Gastrocnemius medialis (tissue), 4 donors: ENCODE measurements around the gene IFNA4.
"Not testable (repeated sequence)": the region's sequence is repeated elsewhere in the genome, so short reads cannot be mapped to it uniquely, and the experiment has no call there.

Experiments used
- CTCF ChIP-seq, 5 experiments: fragments of 450-650 bp in 3 of 5; fragments of 200-600 bp in 2 of 5; sonication (generic) in 2 of 5; IDR thresholded peaks in 4 of 5; conservative IDR thresholded peaks in 1 of 5; 1 replicate in 4 of 5; 2 replicates in 1 of 5; pipeline ENCODE4 v1.5.1; 2016 to 2019; ENCODE audit warnings: antibody characterized with exemption in 5 of 5, mild to moderate bottlenecking in 3 of 5, moderate library complexity in 3 of 5
- POLR2A ChIP-seq, 2 donors: fragments of 450-650 bp; IDR thresholded peaks; one replicate each; pipeline ENCODE4 v1.6.1; 2017; ENCODE audit warnings: antibody characterized with exemption in 2 of 2, mild to moderate bottlenecking in 2 of 2, moderate library complexity in 2 of 2

GRCh38 chr9:21202105-21202504, 14.7 kb upstream of the IFNA4 start, which contains the start of gene IFNA7:
- not testable (repeated sequence) for TF ChIP-seq CTCF (IDR thresholded peaks at IDR 0.05 in 4 of 5, conservative IDR thresholded peaks at IDR 0.05 in 1 of 5); POLR2A (IDR thresholded peaks at IDR 0.05)
